Esophagus mucosa (tissue), 1 donor: Measurements from ENCODE around the gene INSL6. TPM values are rescaled to one million over a fixed set of nuclear protein-coding genes. Genes with fewer than 3 reads are reported as not detected.

Source experiments
- total RNA-seq: library from RNA; stranded (reverse); gene quantifications from one replicate; pipeline ENCODE4 v1.2.4, GENCODE V29; 2023
- donor health status: DM: yes; HTN: yes; CAD: no.

INSL6 gene
- total RNA-seq, 1 donor from 2014 or later, result not detected

Other genes with a start within 250 kb of the INSL6 start
- 7.2 TPM for gene JAK2, start 200.4 kb downstream of the INSL6 start, total RNA-seq
- not detected for gene INSL4, start 45.8 kb upstream of the INSL6 start, total RNA-seq
- not detected for gene RLN2, start 119.1 kb upstream of the INSL6 start, total RNA-seq
- gene RLN1, start 154.2 kb upstream of the INSL6 start, total RNA-seq, result not detected